Effector memory CD8-positive, alpha-beta T cell (primary cell): ENCODE data around the gene TEX14.
A peak's percentile ranks its signal among the peaks of the same experiment; 100 is the strongest.
"Not testable (repeated sequence)": the region's sequence is repeated elsewhere in the genome, so short reads cannot be mapped to it uniquely, and the experiment has no call there.

Experiments
- ATAC-seq: fragments of 150-1000 bp; cut with Tn5 transposase; replicated peaks from 2 replicates; pipeline ENCODE4 v1.10.0; 2021; ENCODE audit warnings: mild to moderate bottlenecking, moderate library complexity
- DNase-seq, 3 experiments: peaks; one replicate each; pipeline ENCODE4 v3.0.0; 2021
- H3K27ac Mint-ChIP-seq, 2 donors: one replicate each; pipeline ENCODE4 v1.8.0; 2022; ENCODE audit warnings: mild to moderate bottlenecking in 2 of 2, mixed read lengths in 2 of 2, moderate library complexity in 2 of 2
- H3K27me3 Mint-ChIP-seq, 2 donors: one replicate each; pipeline ENCODE4 v1.8.0; 2022; ENCODE audit warnings: mixed read lengths in 2 of 2
- H3K36me3 Mint-ChIP-seq: one replicate; pipeline ENCODE4 v1.8.0; 2022; ENCODE audit warnings: mild to moderate bottlenecking, moderate library complexity, mixed read lengths; ENCODE audit not compliant: insufficient read depth
- H3K4me1 Mint-ChIP-seq, 2 donors: one replicate each; pipeline ENCODE4 v1.8.0; 2022; ENCODE audit warnings: low read depth in 2 of 2, mixed read lengths in 2 of 2
- H3K4me3 Mint-ChIP-seq, 2 donors: one replicate each; pipeline ENCODE4 v1.8.0; 2022; ENCODE audit warnings: mild to moderate bottlenecking in 2 of 2, mixed read lengths in 2 of 2, moderate library complexity in 2 of 2
- H3K9me3 Mint-ChIP-seq, 2 donors: one replicate each; pipeline ENCODE4 v1.8.0; 2022; ENCODE audit warnings: mixed read lengths in 2 of 2

TEX14 gene

GRCh38 chr17:58680038-58680369 lies 11.8 kb downstream of the TEX14 start:
- Mint-ChIP-seq H3K4me1 (no peaks in the 10 kb centered on the region), H3K36me3 (no peaks in the 10 kb centered on the region), H3K27me3 (peaks cover 4 to 16% of the 10 kb centered on the region in 2 donors), H3K27ac (no peak overlapping the region), H3K9me3 (no peaks in the 10 kb centered on the region), H3K4me3 (no peak overlapping the region)
- ATAC-seq = no peak
- DNase-seq = no peak

DNA sequence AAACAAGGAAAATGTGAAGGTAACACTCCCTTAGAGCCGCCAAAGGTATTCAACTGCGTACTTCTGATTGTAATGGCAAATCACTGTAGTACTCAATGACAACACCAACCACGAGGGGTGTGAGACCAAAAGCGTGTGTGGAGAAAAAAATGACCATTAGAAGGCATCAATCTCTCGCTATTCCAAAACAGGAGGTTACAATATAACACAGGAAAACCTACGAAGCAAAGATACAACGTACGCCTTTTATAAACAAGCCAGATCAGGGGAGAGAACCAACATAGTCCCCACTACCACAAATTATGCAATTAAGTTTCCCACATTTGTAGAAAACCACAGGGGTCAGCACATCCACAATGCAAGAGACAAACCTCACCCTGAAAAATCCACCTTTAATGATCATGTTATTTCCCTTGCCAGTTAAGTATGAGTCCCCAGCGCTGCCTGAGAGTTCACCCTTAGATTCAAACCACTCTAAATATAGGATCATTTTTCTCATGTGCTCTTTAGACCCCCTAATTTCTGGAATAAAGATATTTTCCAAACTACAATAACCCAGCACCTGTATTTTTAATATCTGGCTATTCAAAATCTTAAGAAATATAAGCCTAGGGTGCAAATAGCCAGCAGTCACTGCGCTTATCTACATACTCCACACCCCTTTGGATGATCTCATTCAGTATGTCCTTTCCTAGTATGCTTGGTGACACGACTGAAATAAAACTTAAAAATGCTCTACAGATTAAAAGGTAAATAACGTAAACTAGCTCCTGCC lies 12.4 kb downstream of the TEX14 start:
- Mint-ChIP-seq H3K36me3 (no peaks in the 10 kb centered on the region), H3K4me3 (no peak overlapping the region), H3K9me3 (no peaks in the 10 kb centered on the region), H3K4me1 (no peaks in the 10 kb centered on the region), H3K27me3 (peaks cover 5 to 16% of the 10 kb centered on the region in 2 donors), H3K27ac (no peak overlapping the region)
- DNase-seq (no peak), ATAC-seq (no peak)

GRCh38 chr17:58678287-58678686 lies 13.6 kb downstream of the TEX14 start:
- H3K27me3 Mint-ChIP-seq = peaks cover 5 to 16% of the 10 kb centered on the region in 2 donors
- not testable (repeated sequence) for DNase-seq, H3K27ac Mint-ChIP-seq, H3K9me3 Mint-ChIP-seq, ATAC-seq, H3K4me3 Mint-ChIP-seq, H3K4me1 Mint-ChIP-seq, H3K36me3 Mint-ChIP-seq

GRCh38 chr17:58677194-58677880 lies 14.5 kb downstream of the TEX14 start:
- DNase-seq (no peak), ATAC-seq (no peak)
- no peaks in the 10 kb centered on the region for H3K36me3 Mint-ChIP-seq
- H3K4me1 Mint-ChIP-seq = no peaks in the 10 kb centered on the region
- no peak overlapping the region for H3K27ac Mint-ChIP-seq
- no peak overlapping the region for H3K4me3 Mint-ChIP-seq
- peaks cover 5 to 16% of the 10 kb centered on the region in 2 donors for H3K27me3 Mint-ChIP-seq
- no peaks in the 10 kb centered on the region for H3K9me3 Mint-ChIP-seq

DNA sequence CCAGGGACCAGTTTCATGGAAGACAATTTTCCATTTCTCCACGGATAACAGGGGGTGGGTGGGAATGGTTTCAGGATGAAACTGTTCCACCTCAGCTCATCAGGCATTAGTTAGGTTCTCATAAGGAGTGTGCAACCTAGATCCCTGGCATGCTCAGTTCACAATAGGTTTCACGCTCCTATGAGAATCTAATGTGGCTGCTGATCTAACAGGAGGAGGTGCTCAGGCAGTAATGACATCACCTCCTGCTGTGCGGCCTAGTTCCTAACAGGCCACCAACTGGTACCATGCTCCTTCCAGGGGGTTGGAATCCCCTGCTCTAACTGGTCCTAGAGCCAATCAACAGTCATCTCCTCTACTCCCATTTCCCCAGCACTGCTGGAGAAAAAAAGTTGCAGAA lies 19.9 kb downstream of the TEX14 start:
- H3K4me1 Mint-ChIP-seq = peaks cover 0 to under 1% of the 10 kb centered on the region in 2 donors
- H3K27ac Mint-ChIP-seq = no peak overlapping the region
- no peak for DNase-seq
- ATAC-seq = no peak
- no peaks in the 10 kb centered on the region for H3K9me3 Mint-ChIP-seq
- H3K36me3 Mint-ChIP-seq = no peaks in the 10 kb centered on the region
- H3K27me3 Mint-ChIP-seq = peaks cover 28 to 29% of the 10 kb centered on the region in 2 donors
- no peak overlapping the region for H3K4me3 Mint-ChIP-seq

- ATAC-seq = no peak
- no peaks in the 10 kb centered on the region for H3K9me3 Mint-ChIP-seq
- no peak overlapping the region for H3K4me3 Mint-ChIP-seq
- H3K36me3 Mint-ChIP-seq = no peaks in the 10 kb centered on the region
- H3K27me3 Mint-ChIP-seq = peaks cover 32 to 37% of the 10 kb centered on the region in 2 donors
- H3K4me1 Mint-ChIP-seq = peaks cover 3 to 6% of the 10 kb centered on the region in 2 donors
- H3K27ac Mint-ChIP-seq = no peak overlapping the region
- DNase-seq = no peak
Measured at GRCh38 chr17:58669853-58670252, 22.0 kb downstream of the TEX14 start.

DNA sequence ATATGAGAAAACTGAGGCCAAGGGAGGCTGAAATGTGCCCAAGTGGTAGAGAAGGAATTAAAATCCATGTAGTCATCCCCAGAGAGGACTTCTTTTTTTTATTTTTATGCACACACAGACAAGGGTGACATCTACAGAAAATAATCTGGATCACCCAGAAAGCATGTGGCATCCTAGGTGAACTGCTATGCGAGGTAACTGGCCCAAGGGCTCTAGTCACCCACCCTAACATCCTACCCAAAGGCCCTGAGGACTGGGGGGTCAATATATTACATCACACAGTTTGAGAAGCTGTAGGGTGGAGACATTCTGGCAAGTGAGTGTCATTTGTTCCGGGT lies 23.3 kb downstream of the TEX14 start:
- H3K9me3 Mint-ChIP-seq = no peaks in the 10 kb centered on the region
- no peak overlapping the region for H3K27ac Mint-ChIP-seq
- H3K27me3 Mint-ChIP-seq = peaks cover 37% of the 10 kb centered on the region in 2 donors
- H3K4me1 Mint-ChIP-seq = peaks cover 3 to 6% of the 10 kb centered on the region in 2 donors
- no peaks in the 10 kb centered on the region for H3K36me3 Mint-ChIP-seq
- no peak for DNase-seq
- no peak for ATAC-seq
- H3K4me3 Mint-ChIP-seq = no peak overlapping the region

GRCh38 chr17:58667934-58668597 lies 23.8 kb downstream of the TEX14 start:
- no peak overlapping the region for H3K27ac Mint-ChIP-seq
- H3K9me3 Mint-ChIP-seq = no peaks in the 10 kb centered on the region
- peaks cover 3 to 6% of the 10 kb centered on the region in 2 donors for H3K4me1 Mint-ChIP-seq
- ATAC-seq (no peak), DNase-seq (no peak)
- H3K27me3 Mint-ChIP-seq = peaks cover 37% of the 10 kb centered on the region in 2 donors
- no peak overlapping the region for H3K4me3 Mint-ChIP-seq
- H3K36me3 Mint-ChIP-seq = no peaks in the 10 kb centered on the region

DNA sequence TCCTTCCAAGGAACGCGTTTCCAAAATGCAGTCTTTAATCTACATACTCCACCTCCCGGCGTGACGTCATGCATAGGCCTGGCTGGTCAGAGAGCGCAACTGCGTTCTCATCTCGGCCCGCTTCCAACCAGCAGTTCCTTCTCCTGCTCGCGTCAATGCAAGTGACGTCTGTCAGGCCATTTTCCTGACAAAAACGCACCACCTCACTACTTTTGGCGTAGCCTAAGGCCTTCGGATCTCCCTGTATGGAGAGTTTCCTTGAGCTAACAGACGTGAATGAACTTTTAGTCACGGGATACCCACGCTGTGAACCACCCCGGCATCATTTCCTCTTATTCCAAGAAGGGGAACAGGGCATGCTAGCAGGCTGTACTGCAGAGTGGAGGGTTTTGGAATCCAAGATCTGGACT lies 25.0 kb downstream of the TEX14 start:
- peaks cover 37% of the 10 kb centered on the region in 2 donors for H3K27me3 Mint-ChIP-seq
- H3K4me1 Mint-ChIP-seq = peaks cover 3 to 6% of the 10 kb centered on the region in 2 donors
- peak overlapping the region in 1 of 2 donors; percentile 28 for H3K27ac Mint-ChIP-seq
- no peaks in the 10 kb centered on the region for H3K9me3 Mint-ChIP-seq
- peak overlapping the region; percentile 47 to 61 for H3K4me3 Mint-ChIP-seq
- peak; percentile 42 for ATAC-seq
- no peaks in the 10 kb centered on the region for H3K36me3 Mint-ChIP-seq
- no peak for DNase-seq

- ATAC-seq = no peak
- Mint-ChIP-seq H3K9me3 (no peaks in the 10 kb centered on the region), H3K4me1 (peaks cover 3 to 6% of the 10 kb centered on the region in 2 donors), H3K4me3 (peak overlapping the region; percentile 47 to 61), H3K27ac (peak overlapping the region in 1 of 2 donors; percentile 28), H3K27me3 (peaks cover 37% of the 10 kb centered on the region in 2 donors), H3K36me3 (no peaks in the 10 kb centered on the region)
- DNase-seq = no peak
Measured at GRCh38 chr17:58665946-58666857, 25.6 kb downstream of the TEX14 start.

DNA sequence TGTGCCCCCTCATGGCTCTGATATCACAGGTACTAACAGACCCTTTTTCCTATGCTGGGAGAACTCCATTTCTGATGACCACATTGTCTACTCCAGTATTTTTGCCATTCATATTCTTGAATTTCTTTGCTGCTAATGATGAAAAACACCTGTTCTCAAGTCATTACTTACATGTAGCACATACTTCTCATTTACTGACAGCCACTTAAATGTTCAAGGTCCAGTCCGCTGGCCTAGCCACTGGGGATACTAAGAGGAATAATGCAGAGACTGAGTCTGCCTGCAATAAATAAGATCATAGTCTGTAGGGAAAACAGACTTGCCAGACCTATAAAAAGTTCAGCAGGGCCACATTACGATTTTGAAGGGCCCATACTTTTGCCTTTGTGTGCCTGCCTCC lies 27.5 kb downstream of the TEX14 start:
- no peak for ATAC-seq
- H3K27ac Mint-ChIP-seq = no peak overlapping the region
- peaks cover 7% of the 10 kb centered on the region for H3K36me3 Mint-ChIP-seq
- H3K27me3 Mint-ChIP-seq = peaks cover 28 to 32% of the 10 kb centered on the region in 2 donors
- H3K9me3 Mint-ChIP-seq = no peaks in the 10 kb centered on the region
- H3K4me1 Mint-ChIP-seq = peaks cover 4 to 9% of the 10 kb centered on the region in 2 donors
- H3K4me3 Mint-ChIP-seq = no peak overlapping the region
- DNase-seq = no peak

DNA sequence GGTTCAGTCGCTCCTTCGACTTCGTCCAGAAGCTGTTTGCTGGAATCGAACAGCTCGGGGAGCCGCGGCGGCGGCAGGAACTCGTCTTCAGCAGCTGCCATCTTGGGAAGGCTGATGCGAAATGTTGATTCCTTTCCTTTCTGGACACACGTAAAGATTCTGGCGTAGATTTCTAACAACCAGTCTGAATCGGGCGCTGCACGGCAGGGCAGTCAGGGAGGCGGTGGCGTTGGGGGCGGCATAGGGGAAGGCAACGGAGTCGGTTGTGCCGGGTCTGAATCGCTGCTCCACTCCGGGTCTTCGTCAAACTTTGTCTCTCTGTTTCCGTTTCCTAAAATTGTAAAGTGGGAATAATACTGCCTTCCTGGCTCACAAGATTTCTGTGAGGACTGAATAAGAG lies 30.3 kb downstream of the TEX14 start:
- H3K27ac Mint-ChIP-seq = no peak overlapping the region
- H3K9me3 Mint-ChIP-seq = no peaks in the 10 kb centered on the region
- peaks cover 5 to 16% of the 10 kb centered on the region in 2 donors for H3K27me3 Mint-ChIP-seq
- H3K4me3 Mint-ChIP-seq = no peak overlapping the region
- ATAC-seq (no peak), DNase-seq (no peak)
- peaks cover 13 to 15% of the 10 kb centered on the region in 2 donors for H3K4me1 Mint-ChIP-seq
- peaks cover 23% of the 10 kb centered on the region for H3K36me3 Mint-ChIP-seq

GRCh38 chr17:58660621-58661020 lies 31.2 kb downstream of the TEX14 start:
- no peak for DNase-seq
- Mint-ChIP-seq H3K27me3 (peaks cover 0 to 12% of the 10 kb centered on the region in 2 donors), H3K9me3 (no peaks in the 10 kb centered on the region), H3K4me1 (peaks cover 12 to 14% of the 10 kb centered on the region in 2 donors), H3K4me3 (peak overlapping the region; percentile 33 to 59), H3K36me3 (peaks cover 31% of the 10 kb centered on the region), H3K27ac (no peak overlapping the region)
- ATAC-seq = no peak
